Cardiac fibroblast (primary cell): ENCODE results near the gene MCEMP1.
A peak's percentile ranks its signal among the peaks of the same experiment; 100 is the strongest.

Source experiments
- DNase-seq, 2 donors: peaks; one replicate each; pipeline versions ENCODE4 v3.0.0 to v3.0.0-alpha.2; 2010; ENCODE audit warnings: low read depth in 2 of 2
- H3K4me3 ChIP-seq, 2 donors: replicated peaks in 1 of 2; 1 replicate in 1 of 2; 2 replicates in 1 of 2; pipeline ENCODE4 v1.5.1; 2011; ENCODE audit warnings: low read depth in 2 of 2, low read length in 2 of 2, mild to moderate bottlenecking in 2 of 2, moderate library complexity in 1 of 2
- CTCF ChIP-seq: IDR thresholded peaks from one replicate; pipeline ENCODE4 v1.5.1; 2011; ENCODE audit warnings: low read depth, mild to moderate bottlenecking, low read length, inconsistent platforms

The MCEMP1 gene

GRCh38 chr19:7652061-7652641 is 24.7 kb upstream of the MCEMP1 start:
- peak overlapping the region in 1 of 2 donors; percentile 17 for H3K4me3 ChIP-seq

GRCh38 chr19:7654401-7654800 is 22.5 kb upstream of the MCEMP1 start:
- DNase-seq = no peak
- TF ChIP-seq CTCF = no peak
- H3K4me3 ChIP-seq = no peak overlapping the region

More at GRCh38 chr19:7652061-7652641, 24.7 kb upstream of the MCEMP1 start:
- TF ChIP-seq CTCF = peak; percentile 96
- peak; percentile 72 to 81 for DNase-seq

- no peak for TF ChIP-seq CTCF
- no peak overlapping the region for H3K4me3 ChIP-seq
- no peak for DNase-seq
Observed at GRCh38 chr19:7655581-7655980, 21.3 kb upstream of the MCEMP1 start.

GRCh38 chr19:7657131-7657751 is 19.6 kb upstream of the MCEMP1 start:
- no peak overlapping the region for H3K4me3 ChIP-seq
- no peak for TF ChIP-seq CTCF
- peak in 1 of 2 donors; percentile 21 for DNase-seq

GRCh38 chr19:7658219-7658686 is 18.6 kb upstream of the MCEMP1 start:
- no peak for TF ChIP-seq CTCF
- DNase-seq = no peak
- H3K4me3 ChIP-seq = no peak overlapping the region

GRCh38 chr19:7661744-7662538 is 14.9 kb upstream of the MCEMP1 start:
- no peak for TF ChIP-seq CTCF
- no peak overlapping the region for H3K4me3 ChIP-seq
- DNase-seq = no peak
